NCI-H146 treated with DMSO at 0.1 percent for 48 hours (cell line): ENCODE data around the gene SMYD3.
A peak's percentile ranks its signal among the peaks of the same experiment; 100 is the strongest.

ENCODE experiments used
- DNase-seq: peaks from one replicate; lab custom pipeline; 2025; ENCODE audit not compliant: unreplicated experiment; lab: John Stamatoyannopoulos, UW

The SMYD3 gene

DNA sequence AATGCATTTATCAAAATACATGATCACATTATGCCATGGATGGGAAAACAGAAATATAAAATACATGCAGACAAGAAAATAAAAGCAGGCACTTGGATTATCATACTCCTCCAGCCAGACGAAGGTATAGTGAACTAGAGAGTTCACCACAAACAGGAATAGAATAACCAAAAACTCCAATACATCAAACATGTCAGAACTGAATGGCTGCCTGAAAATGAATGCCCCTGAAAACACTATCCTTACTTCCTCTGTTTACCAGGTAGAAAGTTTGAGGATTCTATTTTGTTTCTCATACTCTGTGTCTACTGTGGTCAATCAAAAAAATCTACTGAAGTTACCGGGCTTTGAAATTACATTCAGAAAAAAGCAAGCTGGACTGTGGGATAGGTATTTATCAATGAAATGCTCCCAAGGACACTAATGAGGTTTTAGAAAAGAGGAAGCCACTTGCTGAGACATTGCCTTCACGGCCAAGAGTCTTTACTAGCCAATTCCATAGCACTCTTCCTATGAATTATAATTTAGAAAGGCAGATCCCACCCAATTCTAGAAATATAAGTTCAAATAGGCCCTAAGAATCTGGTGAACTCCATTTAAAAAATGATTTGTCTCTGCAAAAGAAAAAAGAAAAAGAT, 197.7 kb downstream of the SMYD3 start:
- DNase-seq, result no peak

GRCh38 chr1:246308533-246309075, 198.5 kb downstream of the SMYD3 start:
- no peak for DNase-seq

- no peak for DNase-seq
Measured at GRCh38 chr1:246306415-246307037, 200.6 kb downstream of the SMYD3 start.

DNA sequence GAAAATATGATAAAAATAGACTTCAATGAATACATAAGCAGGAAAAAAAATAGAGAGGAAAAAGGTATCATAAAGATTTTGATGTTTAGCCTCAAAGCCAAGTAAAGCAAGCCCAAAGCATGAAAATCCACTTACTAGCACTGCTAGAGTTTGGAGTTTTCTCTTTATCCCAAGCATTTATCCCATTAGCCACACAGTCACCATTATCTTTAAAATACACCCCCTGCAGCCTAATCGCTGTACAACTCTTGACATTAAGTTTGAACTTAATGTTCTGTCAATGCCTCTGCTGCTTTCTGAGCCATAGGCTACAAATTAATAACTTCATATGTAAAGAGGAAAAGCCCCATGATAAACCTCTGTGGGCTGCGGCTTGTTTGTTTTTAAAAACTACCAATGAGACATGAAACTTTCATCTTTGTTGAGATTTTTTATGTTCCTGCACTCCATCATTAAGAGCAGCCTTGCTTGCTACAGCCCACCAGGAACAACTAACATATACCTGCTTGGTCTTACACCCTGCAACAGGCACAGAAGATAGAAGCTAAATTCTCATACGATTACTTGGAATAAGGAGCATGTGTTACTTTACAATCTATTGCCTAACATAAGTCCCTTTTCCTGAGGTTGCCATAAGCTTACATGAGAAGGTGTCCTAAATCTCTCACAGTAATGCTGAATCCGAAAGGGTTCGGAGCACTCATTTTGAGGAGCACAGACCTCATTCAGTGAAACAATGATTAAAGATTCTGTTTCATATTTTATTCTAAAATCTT, 202.4 kb downstream of the SMYD3 start:
- DNase-seq, result no peak

GRCh38 chr1:246302711-246303317, 204.3 kb downstream of the SMYD3 start:
- no peak for DNase-seq

GRCh38 chr1:246302251-246302625, 204.8 kb downstream of the SMYD3 start:
- no peak for DNase-seq

DNA sequence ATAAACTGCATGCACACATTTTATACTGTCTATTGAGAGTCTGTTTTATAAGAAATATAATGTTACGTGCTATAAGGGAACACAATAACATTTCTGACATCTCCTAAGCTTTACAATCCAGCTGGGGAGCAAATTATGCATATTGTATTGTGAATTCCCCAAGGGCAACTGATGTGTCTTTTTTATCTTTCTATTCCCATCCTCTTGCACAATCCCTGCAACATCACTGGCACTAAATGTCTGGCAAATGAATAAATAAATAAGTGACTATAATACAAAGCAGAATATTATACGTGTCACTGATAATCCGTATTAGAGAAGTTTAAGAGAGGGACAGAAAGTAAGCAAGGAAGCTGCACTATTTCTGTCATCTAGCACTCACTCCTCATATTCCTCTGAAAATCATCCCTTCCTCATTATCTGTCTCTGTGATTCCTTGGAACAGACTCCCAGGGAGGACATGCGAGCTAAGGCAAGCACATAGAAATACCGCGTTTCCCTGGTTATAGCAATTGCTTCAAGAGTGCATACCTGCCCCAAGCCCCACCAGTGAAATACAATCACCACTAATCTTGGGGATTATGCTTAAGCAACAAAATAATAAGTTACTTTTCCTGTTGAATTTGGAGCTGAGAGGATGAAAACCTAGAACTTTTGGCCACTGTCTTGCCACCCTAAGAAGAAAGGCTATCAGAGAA, 205.4 kb downstream of the SMYD3 start:
- no peak for DNase-seq

DNA sequence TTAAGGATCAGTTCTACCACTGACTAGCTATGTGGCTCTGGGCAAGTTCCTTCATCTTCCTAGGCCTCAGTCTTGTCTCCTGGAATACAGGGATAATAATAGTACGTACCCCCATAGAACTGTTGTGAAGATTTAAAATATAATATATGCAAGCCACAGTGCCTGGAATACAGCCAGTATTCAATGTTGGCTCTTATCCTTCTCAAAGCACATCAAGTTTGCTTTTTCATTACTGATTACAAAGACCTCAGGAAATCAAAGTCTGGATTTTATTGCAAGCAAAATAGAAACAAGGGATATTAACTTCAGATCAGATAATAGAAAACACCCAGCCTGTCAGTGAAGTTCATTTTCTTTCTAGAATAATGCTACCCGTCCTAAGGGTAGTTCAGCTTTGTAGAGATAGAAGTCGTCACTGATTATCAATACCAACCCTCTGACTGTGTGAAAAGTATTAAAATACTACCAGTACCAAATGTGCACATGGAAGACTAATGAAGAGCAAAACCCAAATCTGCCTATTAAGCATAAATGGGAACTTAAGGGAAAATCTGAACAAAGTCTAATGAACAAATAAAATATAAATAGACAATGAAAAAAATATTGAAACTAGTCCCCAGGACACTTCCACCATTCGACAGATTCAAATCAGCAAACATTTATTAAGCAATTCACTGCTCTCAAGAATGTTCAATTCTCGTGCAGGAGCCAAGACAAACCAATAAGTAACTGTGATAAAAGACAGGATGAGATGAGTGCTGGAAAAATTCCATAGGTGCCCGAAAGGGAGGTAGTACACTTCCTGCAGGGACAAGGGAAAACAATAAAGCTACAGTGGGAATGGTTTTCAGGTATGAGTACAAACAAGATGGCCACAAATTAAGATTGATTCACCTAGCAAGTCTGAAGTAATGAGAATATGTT, 206.2 kb downstream of the SMYD3 start:
- no peak for DNase-seq

GRCh38 chr1:246297279-246298265, 209.5 kb downstream of the SMYD3 start:
- DNase-seq, result no peak

DNA sequence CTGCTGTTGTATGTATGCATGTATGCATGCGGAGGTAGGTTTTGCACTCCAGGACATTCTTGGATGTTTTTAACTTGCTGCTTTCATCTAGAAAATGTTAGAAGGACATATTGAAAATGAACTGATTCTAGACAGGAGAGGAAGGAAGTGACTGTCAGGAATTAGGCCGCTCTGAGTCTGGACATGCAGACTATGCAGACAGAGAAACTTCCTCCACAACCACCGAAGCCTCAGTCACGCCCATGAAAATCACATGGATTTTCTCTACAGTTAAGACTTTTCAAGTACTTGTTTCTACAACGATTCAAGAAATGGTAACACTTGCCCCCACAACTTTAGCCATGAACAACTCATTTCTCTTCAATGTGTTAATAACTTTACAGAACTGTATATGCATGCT, 211.1 kb downstream of the SMYD3 start:
- no peak for DNase-seq

GRCh38 chr1:246295340-246295739, 211.7 kb downstream of the SMYD3 start:
- DNase-seq, result no peak

- no peak for DNase-seq
Measured at GRCh38 chr1:246294263-246294662, 212.8 kb downstream of the SMYD3 start.

- no peak for DNase-seq
Measured at GRCh38 chr1:246293366-246294121, 213.5 kb downstream of the SMYD3 start.

DNA sequence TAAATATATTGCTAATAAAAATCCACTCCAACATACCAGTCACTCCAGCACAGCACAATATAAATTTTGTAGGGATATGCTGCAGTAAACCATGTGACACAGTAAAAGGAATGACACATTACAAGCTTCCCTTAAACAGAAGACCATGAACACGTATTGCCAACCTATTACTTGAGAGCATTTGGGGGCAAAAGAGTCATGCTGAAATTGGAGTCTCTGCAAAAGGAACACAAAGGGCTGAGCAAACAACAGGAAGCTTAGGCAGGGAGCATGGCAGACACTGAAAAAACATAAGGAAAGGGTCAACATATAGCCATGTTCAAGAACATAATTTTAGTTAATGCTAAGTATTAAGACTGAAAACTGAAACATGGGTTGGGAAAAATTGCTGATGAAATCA, 214.5 kb downstream of the SMYD3 start:
- DNase-seq, result peak; percentile 47

- no peak for DNase-seq
Measured at GRCh38 chr1:246291127-246291526, 216.0 kb downstream of the SMYD3 start.

- no peak for DNase-seq
Measured at GRCh38 chr1:246283771-246284410, 223.2 kb downstream of the SMYD3 start.

- DNase-seq, result peak; percentile 34
Measured at GRCh38 chr1:246281639-246282038, 225.4 kb downstream of the SMYD3 start.

DNA sequence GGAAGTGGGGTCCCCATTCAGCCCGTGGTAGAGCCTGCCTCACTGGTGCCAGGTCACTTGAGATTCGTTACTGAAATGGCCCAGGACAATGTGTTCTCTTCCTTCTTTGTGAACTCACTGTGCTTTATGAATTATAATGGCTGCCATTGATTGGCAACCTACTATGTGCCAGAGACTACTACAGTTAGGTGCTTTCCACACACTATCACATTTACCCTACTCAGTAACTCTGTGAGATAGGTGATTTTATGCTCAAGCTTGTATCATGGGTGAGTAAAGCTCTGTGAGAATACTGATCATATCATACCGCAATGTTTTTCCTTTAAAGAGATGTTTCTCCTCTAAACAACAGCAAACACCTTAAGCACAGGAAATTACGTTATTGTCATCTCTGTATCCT, 225.9 kb downstream of the SMYD3 start:
- DNase-seq, result no peak
